Endothelial cell of umbilical vein (primary cell): ENCODE results near the gene BMPR1B. TPM values are rescaled to one million over a fixed set of nuclear protein-coding genes. Genes with fewer than 3 reads are reported as not detected.

Experiments used
- BruUV-seq: library from RNA; stranded (reverse); fragments of 400-500 nt; replicated peaks from 2 replicates; lab custom pipeline; 2021; lab: Mats Ljungman, UMichigan
- CTCF ChIA-PET: fragments of 300-600, 350-600 bp; sonication (Branson Sonifier 250); formaldehyde crosslinking; loops from one replicate; lab custom pipeline; 2021; ENCODE audit warnings: antibody characterized with exemption, inconsistent platforms; lab: Charles Lee
- POLR2A ChIA-PET: fragments of 300-600, 350-600 bp; sonication (Branson Sonifier 250); formaldehyde crosslinking; loops from one replicate; lab custom pipeline; 2021; ENCODE audit warnings: antibody characterized with exemption, inconsistent platforms; lab: Charles Lee
- DNase-seq: peaks from one replicate; pipeline ENCODE4 v3.0.0-alpha.2; 2011; ENCODE audit warnings: low read depth, low spot score
- FAIRE-seq: peaks from 2 replicates; lab custom pipeline; 2011; peaks lifted over from hg19 to GRCh38; lab: Jason Lieb, UNC
- H2AFZ ChIP-seq: 2 replicates; pipeline ENCODE4 v1.6.0; 2012; ENCODE audit warnings: low read depth, low read length, control low read depth, inconsistent platforms
- H3K27ac ChIP-seq: 2 replicates; pipeline ENCODE4 v1.5.1; 2011; ENCODE audit warnings: low read depth, mild to moderate bottlenecking, control low read depth, low read length, moderate library complexity; ENCODE audit not compliant: insufficient read depth
- H3K27me3 ChIP-seq, 2 experiments: 2 replicates each; pipeline versions ENCODE4 v1.6.0 to v1.6.1; 2011; ENCODE audit warnings: low read length in 2 of 2, mixed read lengths in 1 of 2; ENCODE audit not compliant: control insufficient read depth in 2 of 2, insufficient read depth in 2 of 2
- H3K36me3 ChIP-seq, 2 experiments: 2 replicates in 1 of 2; 3 replicates in 1 of 2; pipeline ENCODE4 v1.5.1; 2011; ENCODE audit warnings: low read length in 2 of 2, mild to moderate bottlenecking in 1 of 2, moderate library complexity in 1 of 2; ENCODE audit not compliant: control insufficient read depth in 2 of 2, insufficient read depth in 2 of 2; ENCODE audit errors: extremely low read depth in 1 of 2
- H3K4me1 ChIP-seq: 3 replicates; pipeline ENCODE4 v1.5.1; 2011; ENCODE audit warnings: mild to moderate bottlenecking, low read length; ENCODE audit not compliant: control insufficient read depth, insufficient read depth; ENCODE audit errors: extremely low read depth
- H3K4me2 ChIP-seq: 2 replicates; pipeline ENCODE4 v1.6.1; 2011; ENCODE audit warnings: low read length, control low read depth, mixed read lengths; ENCODE audit not compliant: insufficient read depth
- H3K4me3 ChIP-seq, 3 experiments: fragments of 200-600 bp in 1 of 3; sonication (generic), shearing (Covaris generic) in 1 of 3; replicated peaks in 1 of 3; 2 replicates each; pipeline ENCODE4 v1.5.1; 2011 to 2016; ENCODE audit warnings: control low read depth in 3 of 3, low read length in 3 of 3, mild to moderate bottlenecking in 2 of 3, inconsistent platforms in 1 of 3, low read depth in 1 of 3, moderate library complexity in 1 of 3; ENCODE audit not compliant: insufficient read depth in 1 of 3
- H3K79me2 ChIP-seq: 2 replicates; pipeline ENCODE4 v1.6.0; 2012; ENCODE audit warnings: low read length, inconsistent platforms; ENCODE audit not compliant: control insufficient read depth, insufficient read depth
- H3K9ac ChIP-seq: replicated peaks from 2 replicates; pipeline ENCODE3; 2011; ENCODE audit warnings: low read length, control low read depth; ENCODE audit not compliant: insufficient read depth; ENCODE audit errors: extremely low read depth
- H3K9me1 ChIP-seq: replicated peaks from 3 replicates; pipeline ENCODE4 v1.6.0; 2011; ENCODE audit warnings: mild to moderate bottlenecking, low read length; ENCODE audit not compliant: control insufficient read depth, insufficient read depth; ENCODE audit errors: extremely low read depth
- H3K9me3 ChIP-seq: replicated peaks from 2 replicates; pipeline ENCODE4 v1.5.1; 2012; ENCODE audit warnings: low read length, inconsistent platforms; ENCODE audit not compliant: control insufficient read depth, insufficient read depth
- H4K20me1 ChIP-seq: replicated peaks from 2 replicates; pipeline ENCODE3; 2011; ENCODE audit warnings: mild to moderate bottlenecking, low read length; ENCODE audit not compliant: control insufficient read depth, insufficient read depth; ENCODE audit errors: extremely low read depth
- CTCF ChIP-seq, 2 donors: IDR thresholded peaks; 1 replicate in 1 of 2; 2 replicates in 1 of 2; pipeline ENCODE4 v1.5.1; 2011; ENCODE audit warnings: low read length in 2 of 2, mild to moderate bottlenecking in 2 of 2, moderate library complexity in 2 of 2, control low read depth in 1 of 2, inconsistent platforms in 1 of 2, low read depth in 1 of 2; ENCODE audit not compliant: insufficient read depth in 1 of 2; ENCODE audit errors: extremely low read depth in 1 of 2
- EZH2 ChIP-seq: IDR thresholded peaks from 2 replicates; pipeline ENCODE4 v1.6.1; 2012; ENCODE audit warnings: borderline replicate concordance, low read depth, mild to moderate bottlenecking, moderate library complexity, low read length, inconsistent platforms; ENCODE audit not compliant: severe bottlenecking
- FOS ChIP-seq: IDR thresholded peaks from 2 replicates; pipeline ENCODE4 v1.6.1; 2011; ENCODE audit warnings: mild to moderate bottlenecking, low read length, moderate library complexity, borderline replicate concordance; ENCODE audit not compliant: insufficient read depth
- GATA2 ChIP-seq: IDR thresholded peaks from 2 replicates; pipeline ENCODE4 v1.7.0; 2011; ENCODE audit warnings: low read depth, mild to moderate bottlenecking, moderate library complexity, mixed read lengths, low read length; ENCODE audit not compliant: insufficient read length, insufficient read depth
- JUN ChIP-seq: IDR thresholded peaks from 2 replicates; pipeline ENCODE4 v1.6.1; 2011; ENCODE audit warnings: borderline replicate concordance, low read depth; ENCODE audit not compliant: insufficient read length, insufficient read depth
- MAX ChIP-seq: IDR thresholded peaks from 2 replicates; pipeline ENCODE4 v1.6.1; 2011; ENCODE audit not compliant: insufficient read depth, insufficient read length
- MYC ChIP-seq: IDR thresholded peaks from one replicate; pipeline ENCODE4 v1.6.1; 2011; ENCODE audit warnings: mild to moderate bottlenecking, low read depth, low read length
- POLR2A ChIP-seq: IDR thresholded peaks from 2 replicates; pipeline ENCODE4 v1.6.1; 2012; ENCODE audit warnings: low read depth, mild to moderate bottlenecking, control low read depth, low read length
- POLR2AphosphoS5 ChIP-seq: IDR thresholded peaks from 2 replicates; pipeline ENCODE4 v1.6.1; 2012; ENCODE audit warnings: low read depth, mild to moderate bottlenecking, control low read depth, low read length, moderate library complexity; ENCODE audit not compliant: insufficient read depth
- dilution Hi-C: fragments of 300-500 bp; cut with MboI; formaldehyde crosslinking; loops from one replicate; pipeline ENCODE4 v1.15.0; 2019; ENCODE audit warnings: low sequenced_read_pairs; ENCODE audit not compliant: extremely low pct_ligation_motif_present
- intact Hi-C: fragments of 100-400 bp; cut with micrococcal nuclease; formaldehyde crosslinking; loops from one replicate; pipeline ENCODE4 v1.10.0; 2022
- polyA plus RNA-seq, 4 experiments: library from polyadenylated mRNA; depleted of rRNA in 3 of 4; stranded (reverse) in 3 of 4; unstranded in 1 of 4; fragments of >200 nt; gene quantifications; 2 replicates each; pipeline versions ENCODE4 v1.2.1 to v1.2.3, GENCODE V29; 2011 to 2012; ENCODE audit warnings: missing spikeins in 1 of 4
- total RNA-seq: library from RNA; stranded (reverse); gene quantifications from 2 replicates; pipeline ENCODE4 v1.2.3, GENCODE V29; 2021

BMPR1B gene
- total and polyA plus RNA-seq, 2 donors (not counting 3 experiments of a cell fraction or from before 2014, with no cell fraction given): 0.28 to 2.1 TPM

DNA sequence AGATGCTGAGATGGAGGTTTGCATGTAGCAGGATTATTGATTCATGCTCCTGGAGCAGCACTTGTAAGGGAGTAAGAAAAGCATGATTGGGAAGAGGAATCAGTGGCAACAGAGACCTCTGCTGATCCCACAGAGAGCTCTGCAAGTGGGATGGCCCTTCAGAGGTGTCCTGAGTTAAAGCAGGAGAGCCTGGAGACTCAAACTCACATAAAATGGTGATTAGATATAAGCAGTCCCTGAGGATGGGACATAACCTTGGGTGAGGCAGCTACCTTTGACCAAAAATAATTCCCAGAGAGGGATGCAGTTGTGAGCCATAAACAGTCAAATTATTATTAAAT, 25.4 kb upstream of the BMPR1B start:
- intact Hi-C loops: loop anchor here (10.0 kb wide), 1 partner anchor 428 kb away; no protein-coding TSS in a partner anchor
- no peaks in the 10 kb centered on the region for H3K27me3 ChIP-seq
- CTCF ChIA-PET: interaction anchor here (1.0 to 3.2 kb wide), 7 partner anchors 9 to 425 kb away, joined by 3 to 14 read pairs (median 5); no protein-coding TSS in a partner anchor
- H3K4me2 ChIP-seq: no peak overlapping the region
- H3K4me1 ChIP-seq: no peaks in the 10 kb centered on the region
- no peaks in the 10 kb centered on the region for H3K79me2 ChIP-seq
- dilution Hi-C loops: no loop called here
- no peak overlapping the region for H3K4me3 ChIP-seq
- no peaks in the 10 kb centered on the region for H3K36me3 ChIP-seq
- FAIRE-seq (no peak), DNase-seq (no peak)
- TF ChIP-seq JUN (no peak), MYC (no peak), EZH2 (no peak), POLR2AphosphoS5 (no peak), GATA2 (no peak), CTCF (IDR thresholded peaks at IDR 0.05; ENCODE audit: extremely low read depth in 1 of 2, insufficient read depth in 1 of 2, low read depth in 1 of 2, low read length in 2 of 2) (no peak), POLR2A (no peak), FOS (no peak), MAX (no peak)
- no peaks in the 10 kb centered on the region for H3K9me1 ChIP-seq
- H2AFZ ChIP-seq: no peak overlapping the region
- H3K9ac ChIP-seq: no peak overlapping the region
- no peaks in the 10 kb centered on the region for H4K20me1 ChIP-seq
- no peak overlapping the region for H3K27ac ChIP-seq
- POLR2A ChIA-PET: no interaction called here
- BruUV-seq: no TSS peak
- no peaks in the 10 kb centered on the region for H3K9me3 ChIP-seq
